ENCODE data around the gene TSPAN15.

Gene TSPAN15

DNA sequence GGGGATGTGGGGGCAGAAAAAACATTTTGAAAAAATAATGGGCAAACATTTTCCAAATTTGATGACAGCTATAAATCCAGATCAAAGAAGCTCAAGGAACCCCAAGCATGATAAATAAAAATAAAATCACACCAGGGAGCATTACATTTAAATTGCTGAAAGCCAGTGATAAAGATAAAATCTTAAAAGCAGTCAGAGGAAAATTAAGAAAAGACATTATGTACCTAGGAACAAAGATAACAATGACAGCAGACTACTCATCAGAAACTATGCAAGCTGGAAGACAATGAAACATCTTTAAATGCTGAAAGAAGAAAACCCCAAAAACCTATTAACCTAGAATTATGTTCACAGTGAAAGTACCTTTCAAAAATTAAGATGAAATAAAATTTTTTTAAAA lies 98.7 kb downstream of the TSPAN15 start (continued):
- TF ChIP-seq ZNF660 (tag by site-specific recombination; IDR thresholded peaks at IDR 0.05) (no peak), ZNF518A (tag by site-specific recombination; conservative IDR thresholded peaks at IDR 0.05; ENCODE audit: low read depth) (peak; percentile 37; the same call in 1 of the 2 replicates), ZNF529 (tag by site-specific recombination; IDR thresholded peaks at IDR 0.05; ENCODE audit: insufficient replicate concordance) (peak; percentile 19), ZNF768 (tag by site-specific recombination; IDR thresholded peaks at IDR 0.05) (no peak), ZNF626 (tag by site-specific recombination; IDR thresholded peaks at IDR 0.05) (peak; percentile 80), ZBTB48 (tag by site-specific recombination; IDR thresholded peaks at IDR 0.05) (no peak), ZBTB7A (tag by site-specific recombination; IDR thresholded peaks at IDR 0.05; ENCODE audit: low read depth) (no peak)
- TF ChIP-seq, protein P1, sequence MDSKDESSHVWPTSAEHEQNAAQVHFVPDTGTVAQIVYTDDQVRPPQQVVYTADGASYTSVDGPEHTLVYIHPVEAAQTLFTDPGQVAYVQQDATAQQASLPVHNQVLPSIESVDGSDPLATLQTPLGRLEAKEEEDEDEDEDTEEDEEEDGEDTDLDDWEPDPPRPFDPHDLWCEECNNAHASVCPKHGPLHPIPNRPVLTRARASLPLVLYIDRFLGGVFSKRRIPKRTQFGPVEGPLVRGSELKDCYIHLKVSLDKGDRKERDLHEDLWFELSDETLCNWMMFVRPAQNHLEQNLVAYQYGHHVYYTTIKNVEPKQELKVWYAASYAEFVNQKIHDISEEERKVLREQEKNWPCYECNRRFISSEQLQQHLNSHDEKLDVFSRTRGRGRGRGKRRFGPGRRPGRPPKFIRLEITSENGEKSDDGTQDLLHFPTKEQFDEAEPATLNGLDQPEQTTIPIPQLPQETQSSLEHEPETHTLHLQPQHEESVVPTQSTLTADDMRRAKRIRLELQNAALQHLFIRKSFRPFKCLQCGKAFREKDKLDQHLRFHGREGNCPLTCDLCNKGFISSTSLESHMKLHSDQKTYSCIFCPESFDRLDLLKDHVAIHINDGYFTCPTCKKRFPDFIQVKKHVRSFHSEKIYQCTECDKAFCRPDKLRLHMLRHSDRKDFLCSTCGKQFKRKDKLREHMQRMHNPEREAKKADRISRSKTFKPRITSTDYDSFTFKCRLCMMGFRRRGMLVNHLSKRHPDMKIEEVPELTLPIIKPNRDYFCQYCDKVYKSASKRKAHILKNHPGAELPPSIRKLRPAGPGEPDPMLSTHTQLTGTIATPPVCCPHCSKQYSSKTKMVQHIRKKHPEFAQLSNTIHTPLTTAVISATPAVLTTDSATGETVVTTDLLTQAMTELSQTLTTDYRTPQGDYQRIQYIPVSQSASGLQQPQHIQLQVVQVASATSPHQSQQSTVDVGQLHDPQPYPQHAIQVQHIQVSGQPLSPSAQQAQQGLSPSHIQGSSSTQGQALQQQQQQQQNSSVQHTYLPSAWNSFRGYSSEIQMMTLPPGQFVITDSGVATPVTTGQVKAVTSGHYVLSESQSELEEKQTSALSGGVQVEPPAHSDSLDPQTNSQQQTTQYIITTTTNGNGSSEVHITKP (tag by site-specific recombination; IDR thresholded peaks at IDR 0.05) = no peak

GRCh38 chr10:69552268-69552667 lies 101.0 kb downstream of the TSPAN15 start:
- H3K4me3 ChIP-seq (ENCODE audit: low read depth, low read length) = no peak overlapping the region
- no peaks in the 10 kb centered on the region for H3K4me1 ChIP-seq (ENCODE audit: control insufficient read depth, insufficient read depth, low read length)
- ChIA-PET POLR2A (interaction anchor here (0.8 kb wide), 1 partner anchor 114 kb away, joined by 3 read pairs; no protein-coding TSS in a partner anchor), CTCF (interaction anchor here (1.0 kb wide), 1 partner anchor 144 kb away, joined by 3 read pairs; no protein-coding TSS in a partner anchor)
- H3K9me3 ChIP-seq (ENCODE audit: control insufficient read depth, insufficient read depth, low read depth, low read length) = no peaks in the 10 kb centered on the region
- no peaks in the 10 kb centered on the region for H3K36me3 ChIP-seq (ENCODE audit: control insufficient read depth in 2 of 2, insufficient read depth in 1 of 2, low read length in 2 of 2)
- H3K27ac ChIP-seq (ENCODE audit: extremely low read depth, low read depth, low read length) = no peak overlapping the region
- TF ChIP-seq ZNF548 (tag by site-specific recombination; IDR thresholded peaks at IDR 0.05) = no peak
- no peak for TF ChIP-seq ZNF37A (tag by site-specific recombination; IDR thresholded peaks at IDR 0.05)
- TF ChIP-seq GLIS1 (tag by site-specific recombination; IDR thresholded peaks at IDR 0.05) = peak; percentile 41; the same call in 1 of the 2 replicates
- no peak for TF ChIP-seq ZNF274 (IDR thresholded peaks at IDR 0.05; ENCODE audit: low read length)
- no peak for TF ChIP-seq ZNF274 (tag by site-specific recombination; IDR thresholded peaks at IDR 0.05; ENCODE audit: borderline replicate concordance)
- TF ChIP-seq ZIC2 (tag by site-specific recombination; IDR thresholded peaks at IDR 0.05) = peak; percentile 77
- no peak for TF ChIP-seq ZNF239 (tag by site-specific recombination; IDR thresholded peaks at IDR 0.05)

DNA sequence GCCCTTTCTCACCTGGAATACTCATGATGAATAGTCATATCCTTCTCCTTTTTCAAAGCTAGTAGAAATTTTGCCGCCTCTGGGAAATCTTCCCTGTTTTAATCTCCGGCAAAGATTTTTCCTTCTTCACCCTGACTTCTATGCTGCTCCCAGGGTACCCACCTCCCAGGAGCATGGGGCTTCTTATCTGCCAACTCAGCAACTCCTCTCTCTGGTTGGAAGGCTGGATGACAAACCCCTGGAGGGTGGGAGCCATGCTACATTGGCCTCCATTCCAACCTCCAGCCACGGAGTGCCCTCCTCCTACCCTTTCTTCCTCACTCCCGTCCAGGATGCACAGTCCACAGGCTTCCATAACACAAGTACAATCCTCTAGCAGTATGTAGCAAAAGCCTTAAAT lies 102.1 kb downstream of the TSPAN15 start:
- Histone ChIP-seq H3K4me3 (ENCODE audit: low read depth, low read length) (no peak overlapping the region), H3K4me1 (ENCODE audit: control insufficient read depth, insufficient read depth, low read length) (no peaks in the 10 kb centered on the region), H3K36me3 (ENCODE audit: control insufficient read depth in 2 of 2, insufficient read depth in 1 of 2, low read length in 2 of 2) (no peaks in the 10 kb centered on the region), H3K9me3 (ENCODE audit: control insufficient read depth, insufficient read depth, low read depth, low read length) (no peaks in the 10 kb centered on the region), H3K27ac (ENCODE audit: extremely low read depth, low read depth, low read length) (no peak overlapping the region)
- ChIA-PET CTCF (interaction anchor here (1.0 kb wide), 1 partner anchor 145 kb away, joined by 3 read pairs; no protein-coding TSS in a partner anchor), POLR2A (no interaction called here)
- TF ChIP-seq ZNF621 (tag by site-specific recombination; IDR thresholded peaks at IDR 0.05) = no peak
- no peak for TF ChIP-seq OSR2 (tag by site-specific recombination; IDR thresholded peaks at IDR 0.05)
- TF ChIP-seq ZBTB6 (tag by site-specific recombination; IDR thresholded peaks at IDR 0.05) = no peak
- TF ChIP-seq ZFP3 (tag by site-specific recombination; IDR thresholded peaks at IDR 0.05; ENCODE audit: low read depth) = no peak
- TF ChIP-seq BCL11B (tag by site-specific recombination; IDR thresholded peaks at IDR 0.05; ENCODE audit: low read depth) = no peak
- TF ChIP-seq ZBTB49 (tag by site-specific recombination; IDR thresholded peaks at IDR 0.05; ENCODE audit: low read depth) = no peak
